ENCODE results near the gene PIKFYVE.

Gene PIKFYVE

GRCh38 chr2:208406474-208407451 lies 140.7 kb downstream of the PIKFYVE start, which contains the start of gene PTH2R:
Gene PTH2R, plus strand, starts transcription at chr2:208406792. Its CDS starts 252 bp downstream, at chr2:208407044.
- DNase-seq (ENCODE audit: low read depth in 2 of 2, low spot score in 1 of 2): no peak

- DNase-seq (ENCODE audit: low read depth in 2 of 2, low spot score in 1 of 2): no peak
Observed at GRCh38 chr2:208407667-208408066, 141.6 kb downstream of the PIKFYVE start.

Data from stimulated activated CD8-positive, alpha-beta memory T cell treated with anti-CD3 and anti-CD28 coated beads, Interleukin-4, amount 100 ng/mL, for 4 hours (primary cell).